HG03135 (cell line): ENCODE data around the gene SCFD2.

ENCODE experiments used
- ATAC-seq: cut with Tn5 transposase; IDR thresholded peaks from one replicate; pipeline ENCODE4 v1.9.1; 2021; ENCODE audit warnings: mild to moderate bottlenecking, moderate library complexity; ENCODE audit not compliant: unreplicated experiment

SCFD2 gene

DNA sequence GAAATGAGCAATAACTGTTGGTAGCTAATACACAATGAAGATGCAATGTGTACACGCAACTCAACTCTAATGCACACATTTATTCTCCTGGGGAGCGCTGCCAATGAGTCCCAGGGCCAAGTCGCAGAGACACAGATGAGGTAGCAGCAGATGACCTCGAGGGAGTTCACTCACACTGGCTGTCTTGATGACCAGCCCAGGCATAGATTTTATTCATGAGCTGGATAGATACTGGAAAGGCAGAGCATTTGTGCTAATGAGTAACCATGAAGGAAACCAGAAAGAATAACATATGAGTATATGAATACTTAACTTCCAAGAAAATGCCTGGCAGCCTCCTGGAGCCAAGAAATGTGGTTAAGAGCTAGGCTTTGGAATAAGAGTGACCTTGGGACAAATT is 461.4 kb downstream of the SCFD2 start:
- ATAC-seq: no peak

DNA sequence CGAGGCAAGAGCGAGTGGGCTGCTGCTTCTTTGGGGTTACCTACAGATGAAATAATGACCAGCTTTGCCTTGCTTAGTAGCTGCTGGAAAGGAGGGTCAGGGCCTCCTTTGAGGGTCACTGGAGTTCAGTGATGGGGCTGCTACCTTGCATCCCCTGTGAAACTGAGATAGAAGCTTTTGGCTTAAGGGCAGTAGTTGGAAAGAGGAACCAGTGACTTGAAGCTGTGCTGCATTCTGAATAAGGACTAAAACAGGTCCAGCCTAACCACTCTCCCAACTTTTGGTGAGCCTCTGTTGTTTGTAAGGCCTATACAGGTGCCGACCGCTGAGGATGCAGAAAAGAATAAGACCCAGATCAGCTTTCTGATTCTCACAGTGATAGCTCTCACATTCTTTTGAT is 462.6 kb downstream of the SCFD2 start:
- no peak for ATAC-seq

DNA sequence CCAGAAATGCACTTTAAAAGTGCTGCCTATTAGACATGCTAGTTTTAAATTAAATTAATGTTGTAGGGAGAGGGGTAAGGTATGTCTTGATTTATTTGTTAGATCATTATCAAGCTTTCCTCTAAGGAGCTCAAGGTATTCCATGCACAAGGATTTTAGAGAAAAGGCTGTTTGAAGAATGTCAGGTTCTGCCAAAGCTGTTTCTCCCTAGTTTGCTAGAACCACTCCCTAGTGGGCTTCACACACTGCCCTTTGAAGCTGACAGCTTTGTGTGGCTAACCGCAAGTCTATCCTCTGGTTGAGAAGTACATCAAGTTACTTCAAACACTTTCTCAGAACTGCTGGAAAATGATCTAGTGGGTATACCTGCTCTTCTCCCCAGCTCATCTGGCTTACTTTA is 471.4 kb downstream of the SCFD2 start:
- ATAC-seq: no peak

DNA sequence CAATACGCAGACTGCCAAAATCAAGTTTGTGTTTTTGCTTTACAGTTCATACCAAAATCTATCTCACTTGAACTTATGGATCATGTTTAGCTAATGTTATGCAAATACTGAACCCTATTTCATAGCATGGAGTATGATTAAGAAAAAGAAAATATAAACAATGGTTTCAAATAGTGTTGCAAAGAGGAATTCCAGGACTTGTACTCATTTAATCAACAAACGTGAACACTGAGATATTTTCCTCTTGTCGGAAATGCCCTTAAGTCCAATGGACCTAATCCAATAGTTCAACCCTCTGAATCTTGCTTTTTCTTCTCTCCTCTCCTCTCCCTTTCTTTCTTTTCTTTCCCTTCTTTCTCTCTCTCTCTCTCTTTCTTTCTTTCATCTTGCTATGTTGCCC is 473.0 kb downstream of the SCFD2 start:
- no peak for ATAC-seq

DNA sequence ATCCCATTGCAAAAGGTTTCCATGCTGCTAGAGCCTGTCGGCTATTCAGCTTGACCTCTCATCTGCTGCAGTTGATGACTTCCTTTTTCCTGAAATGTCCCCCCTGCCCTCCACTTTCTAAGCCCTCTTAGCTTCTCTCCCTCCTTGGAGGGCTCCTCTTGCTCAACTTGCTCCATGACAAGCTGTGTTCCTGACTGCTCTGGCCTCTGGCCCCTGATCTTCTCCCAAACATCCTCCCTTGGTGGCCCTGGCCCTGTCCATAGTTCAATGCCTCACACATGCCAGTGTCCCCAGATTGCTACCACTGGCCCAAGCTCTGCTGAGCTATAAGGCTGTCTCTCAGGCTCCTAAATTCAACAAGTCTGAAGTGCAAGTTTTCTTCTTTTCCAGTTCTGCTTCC is 474.1 kb downstream of the SCFD2 start:
- ATAC-seq: no peak

DNA sequence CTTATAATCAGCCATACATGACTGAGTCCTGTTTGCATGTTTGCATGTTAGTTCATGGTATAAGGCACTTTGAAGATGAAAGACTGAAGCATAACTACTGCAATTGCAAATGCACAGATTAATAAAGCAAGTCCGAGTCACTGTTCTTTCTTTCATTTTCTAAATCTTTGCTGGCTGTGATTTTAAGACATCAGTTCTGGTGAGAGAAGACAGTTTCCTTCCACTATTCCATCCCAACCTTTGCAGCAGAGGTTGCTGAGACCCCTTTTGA is 475.4 kb downstream of the SCFD2 start:
- ATAC-seq: no peak

DNA sequence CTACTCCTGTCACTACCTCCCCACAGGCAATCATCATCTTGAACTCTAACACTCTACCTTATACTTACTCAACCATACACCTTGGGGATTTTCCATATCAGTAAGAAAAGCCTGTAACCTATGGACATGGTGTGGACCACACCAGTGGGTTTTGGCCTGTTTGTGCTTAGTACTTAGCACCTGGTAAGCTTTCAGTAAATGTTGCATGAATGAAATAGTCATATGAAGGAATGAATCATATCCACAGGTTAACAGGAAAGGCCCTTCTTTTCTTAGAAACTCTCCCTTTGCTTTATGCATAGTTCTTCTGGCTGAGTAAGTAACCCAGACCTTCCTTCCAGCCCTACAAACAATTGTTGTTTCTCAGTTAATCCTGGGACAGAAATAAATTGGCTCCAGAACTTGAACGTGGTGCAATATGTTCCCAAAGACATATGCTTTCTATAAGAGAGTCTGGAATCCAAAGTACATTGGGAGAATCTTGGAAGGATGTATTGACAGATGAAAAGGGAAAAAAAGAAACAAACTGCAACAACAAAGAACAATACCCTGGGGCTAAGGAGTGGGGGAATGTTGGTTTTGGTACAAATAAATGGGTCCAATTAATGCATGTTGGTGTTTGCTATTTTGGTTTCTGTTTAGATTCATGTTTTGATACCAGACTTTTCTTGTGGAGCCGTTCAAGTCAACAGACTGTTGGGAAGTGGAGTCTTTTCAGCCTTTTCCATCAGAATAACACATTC is 475.9 kb downstream of the SCFD2 start:
- no peak for ATAC-seq

DNA sequence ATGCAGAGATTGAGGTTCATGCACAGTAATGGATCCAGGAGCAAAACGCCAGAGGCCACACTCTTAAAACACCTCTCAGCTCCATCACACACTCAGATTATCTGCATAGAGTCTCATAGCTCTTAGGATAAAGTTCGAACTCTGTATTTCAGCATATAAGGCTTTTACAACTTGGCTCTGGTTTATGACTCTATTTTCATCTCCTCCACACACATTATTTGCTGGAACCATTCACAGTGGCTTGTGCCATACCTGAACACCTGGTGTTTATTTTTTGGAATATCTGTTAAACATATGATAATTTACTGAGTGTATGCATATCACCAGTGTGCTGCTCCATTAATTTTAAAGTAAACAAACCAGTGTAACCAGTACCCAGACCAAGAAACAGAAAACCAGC is 476.5 kb downstream of the SCFD2 start:
- no peak for ATAC-seq

DNA sequence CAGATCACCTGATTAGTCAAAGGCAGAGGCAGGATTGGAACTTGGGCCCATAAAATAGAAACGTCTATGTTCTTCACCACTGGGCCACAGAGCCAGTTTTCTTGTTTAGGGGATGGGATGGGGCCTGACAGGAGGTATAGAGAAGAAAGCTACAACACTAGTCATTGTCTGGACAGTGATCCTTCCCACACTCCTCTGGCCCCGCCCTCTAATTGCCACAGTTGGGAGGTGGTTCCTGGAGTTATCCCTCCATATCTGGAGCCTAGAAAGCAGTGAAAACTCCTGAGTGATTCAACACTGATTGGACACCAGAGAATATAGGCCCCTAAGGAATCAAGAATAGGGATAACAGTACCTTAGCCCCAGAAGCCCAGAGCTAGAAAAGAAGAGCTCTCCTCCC is 480.9 kb downstream of the SCFD2 start:
- ATAC-seq: no peak

DNA sequence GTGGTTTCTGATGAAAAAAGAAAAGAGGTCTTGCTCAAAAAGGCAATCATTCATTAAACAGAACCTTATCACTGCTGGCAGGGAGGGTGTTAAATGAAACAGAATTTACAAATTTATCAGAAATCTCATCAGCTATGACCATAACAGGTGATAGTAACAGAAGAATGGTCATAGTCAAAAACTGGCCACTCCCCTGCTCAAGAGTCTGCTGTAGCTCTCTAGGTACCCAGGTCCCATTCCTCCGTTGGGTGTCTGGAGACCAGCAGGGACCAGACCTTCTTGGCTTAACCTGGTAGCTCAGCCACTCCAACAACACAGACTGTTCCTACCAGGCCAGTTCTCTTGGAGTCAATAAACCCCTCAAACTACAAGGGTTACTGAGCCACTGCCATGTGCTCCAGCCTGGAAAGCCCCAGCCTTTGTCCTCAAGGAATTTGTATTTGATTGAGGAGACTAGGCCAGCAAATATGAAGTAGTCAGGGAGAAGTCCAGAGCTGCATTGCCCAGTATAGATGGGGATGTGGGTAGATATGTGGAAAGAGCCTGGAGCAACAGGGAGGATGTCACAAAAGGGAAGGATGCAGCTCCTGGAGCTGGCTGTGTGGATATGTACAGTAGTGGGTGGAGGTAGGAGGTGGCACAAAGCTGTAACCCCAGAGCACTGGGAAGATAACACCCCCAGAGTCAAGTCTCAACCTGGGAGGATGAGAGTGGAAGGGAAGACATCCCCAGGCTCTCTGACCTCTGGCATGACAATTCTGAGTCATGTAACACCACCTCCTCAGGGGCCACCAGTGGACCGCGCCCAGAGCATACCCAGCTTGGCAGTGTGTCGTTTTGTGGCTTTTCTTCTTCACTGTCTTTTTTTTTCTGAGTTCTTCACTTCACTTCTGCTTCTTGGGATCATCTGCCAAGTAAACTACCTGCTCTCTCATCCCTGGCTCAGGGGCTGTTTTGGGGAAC is 481.9 kb downstream of the SCFD2 start:
- ATAC-seq: no peak

DNA sequence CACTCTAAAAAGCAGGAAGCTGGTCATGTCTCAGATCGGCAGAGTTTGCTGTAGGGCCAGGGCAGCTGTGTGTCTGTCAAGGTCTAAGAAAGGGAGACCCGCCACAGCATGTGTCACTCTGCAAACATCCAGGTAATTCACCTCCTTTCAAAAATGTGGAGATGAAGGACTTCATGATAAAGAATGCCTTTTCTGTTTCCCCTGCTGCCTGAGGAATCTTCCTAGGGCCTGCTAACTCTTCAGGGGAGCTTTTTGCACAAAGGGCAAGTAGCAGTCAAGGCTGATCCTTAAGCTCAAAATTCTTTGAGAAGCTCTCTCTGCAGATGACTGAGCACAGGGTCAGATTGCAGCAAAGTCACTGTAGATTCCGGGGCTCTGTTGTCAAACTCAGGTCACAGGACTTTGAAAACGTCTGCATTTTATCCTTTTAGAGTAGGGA is 482.7 kb downstream of the SCFD2 start:
- no peak for ATAC-seq

DNA sequence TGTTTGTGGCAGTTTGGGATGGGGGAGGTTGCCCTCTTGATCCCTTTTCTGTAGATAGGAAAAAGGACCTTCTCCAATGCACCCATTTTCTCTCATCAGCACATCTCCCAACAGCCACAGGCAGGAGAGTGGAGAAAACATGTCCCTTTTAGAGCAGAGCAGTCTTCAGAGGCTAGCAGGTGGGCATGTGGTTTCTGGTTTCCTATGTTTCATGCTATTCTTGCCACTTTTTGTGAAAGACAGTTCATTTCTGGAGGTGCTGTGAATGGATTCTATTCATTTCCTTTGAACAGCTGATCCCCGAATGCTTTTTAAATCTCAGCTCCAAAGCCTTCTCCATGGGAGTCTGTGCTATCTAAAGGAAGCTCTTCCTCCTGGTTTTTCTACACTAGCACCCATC is 484.9 kb downstream of the SCFD2 start:
- no peak for ATAC-seq

DNA sequence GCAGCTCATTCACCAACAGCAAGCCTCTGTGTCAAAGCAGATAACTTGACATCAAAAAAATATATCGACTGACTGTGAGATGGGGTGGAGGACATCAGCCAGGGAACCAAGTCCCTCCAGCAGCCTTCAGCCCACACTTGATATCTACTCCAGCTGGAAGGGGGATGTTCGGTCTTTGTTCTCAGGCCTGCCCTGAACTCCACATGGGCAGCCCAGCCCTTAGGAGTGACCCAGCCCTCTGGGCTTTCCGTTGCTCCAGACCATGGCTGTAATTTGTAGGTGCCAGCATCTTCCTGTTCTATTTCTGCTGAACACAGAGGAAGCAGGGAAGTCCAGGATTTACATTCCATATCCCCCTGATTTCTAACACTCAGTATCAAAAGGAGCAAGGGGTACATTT is 486.4 kb downstream of the SCFD2 start:
- ATAC-seq: no peak

DNA sequence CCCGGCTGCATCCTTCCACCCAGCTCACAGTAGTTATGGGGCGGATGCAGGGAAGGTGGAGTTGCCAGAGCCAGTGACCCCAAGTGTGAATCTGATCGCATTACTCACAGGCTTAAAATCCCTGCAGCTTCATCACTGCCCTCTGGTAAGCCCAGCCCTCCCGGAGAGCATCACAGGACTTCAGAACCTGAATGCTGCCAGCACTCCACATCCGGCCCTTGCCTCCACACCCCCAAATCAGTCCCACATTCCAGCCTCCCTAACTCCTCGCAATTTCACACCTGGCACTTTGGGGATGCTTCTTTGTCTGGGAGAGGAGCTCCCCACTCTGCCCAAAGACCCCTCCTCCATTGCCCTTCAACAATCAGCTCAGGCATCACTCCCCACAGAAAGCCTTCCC is 488.2 kb downstream of the SCFD2 start:
- ATAC-seq: no peak

DNA sequence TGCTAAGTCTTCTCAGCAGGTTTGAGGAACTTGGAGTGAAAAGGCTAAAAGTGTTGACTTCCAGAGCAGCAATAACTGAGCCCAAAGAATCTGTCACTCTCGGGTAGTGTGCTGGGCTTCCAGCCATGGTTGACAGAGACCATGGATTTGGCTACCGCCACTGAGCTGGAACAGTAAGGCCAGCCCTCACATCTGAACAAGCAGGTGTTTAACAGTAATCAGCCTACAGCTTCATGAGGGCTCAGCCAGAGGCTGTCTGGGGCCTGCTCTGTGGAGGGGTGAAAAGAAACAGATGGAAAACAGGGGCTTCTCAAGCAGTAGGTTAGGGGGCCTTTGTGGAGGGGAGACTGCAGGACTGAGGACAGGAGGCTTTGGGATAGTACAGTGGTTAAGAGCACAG is 488.8 kb downstream of the SCFD2 start:
- ATAC-seq: no peak

DNA sequence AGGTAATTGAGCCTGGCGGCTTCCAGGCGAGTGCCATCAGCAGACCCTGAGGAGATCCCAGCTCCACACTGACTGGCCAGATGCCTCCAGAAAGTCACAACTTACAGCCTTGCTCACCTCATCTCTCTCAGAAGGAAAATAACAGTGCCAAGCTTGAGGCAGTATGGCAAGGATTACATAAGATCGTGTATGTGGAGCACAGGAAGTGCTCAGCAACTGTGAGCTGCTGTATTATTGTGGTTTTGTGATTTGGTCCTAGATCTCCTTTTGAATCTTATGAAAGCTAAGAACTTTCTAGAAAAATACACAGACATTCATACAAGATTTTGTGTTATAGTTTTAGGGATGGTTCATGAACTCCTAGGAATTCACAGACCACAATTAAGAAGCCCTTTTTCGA is 489.8 kb downstream of the SCFD2 start:
- no peak for ATAC-seq

DNA sequence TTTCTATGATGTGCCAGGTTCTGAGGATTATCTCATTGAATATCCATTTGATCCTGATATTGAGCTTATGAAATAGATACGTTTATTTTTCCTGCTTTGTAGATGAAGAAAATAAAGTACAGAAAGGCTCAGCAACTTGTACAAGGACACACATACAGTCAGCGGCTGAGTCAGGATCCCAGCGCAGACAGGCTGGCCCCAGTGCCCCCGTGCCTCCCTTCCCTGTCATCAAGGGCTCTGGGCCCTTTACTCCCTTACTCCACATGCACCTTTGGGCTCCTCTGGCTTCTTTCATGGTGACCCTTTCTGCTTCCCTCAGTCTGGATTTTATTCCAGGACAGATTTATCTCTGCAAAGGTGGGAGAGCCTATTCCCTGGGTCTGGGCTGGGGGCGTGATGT is 490.9 kb downstream of the SCFD2 start:
- ATAC-seq: no peak

DNA sequence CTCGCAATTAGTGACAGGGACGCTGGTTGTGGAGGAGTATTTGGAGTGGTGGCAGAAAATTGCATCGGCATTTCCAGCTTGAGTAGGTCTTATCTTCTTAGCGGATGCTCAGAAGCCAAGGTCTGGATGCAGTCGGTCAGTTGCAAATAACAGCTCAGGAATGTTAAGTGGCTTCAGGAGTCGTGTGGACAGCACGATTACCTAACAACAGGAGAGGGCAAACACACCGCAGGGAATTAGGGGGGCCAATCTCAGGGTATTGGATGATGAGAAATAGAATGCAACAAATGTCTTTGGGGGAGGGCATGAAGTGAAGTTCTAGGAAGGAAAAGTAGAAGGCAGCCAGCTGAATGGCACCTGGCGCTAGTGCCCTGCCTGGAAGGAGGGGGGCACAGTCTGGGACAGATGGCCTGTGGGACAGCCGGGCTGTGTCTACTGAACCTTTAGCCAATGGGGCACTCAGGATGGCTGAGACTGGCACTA is 492.0 kb downstream of the SCFD2 start:
- ATAC-seq: no peak

DNA sequence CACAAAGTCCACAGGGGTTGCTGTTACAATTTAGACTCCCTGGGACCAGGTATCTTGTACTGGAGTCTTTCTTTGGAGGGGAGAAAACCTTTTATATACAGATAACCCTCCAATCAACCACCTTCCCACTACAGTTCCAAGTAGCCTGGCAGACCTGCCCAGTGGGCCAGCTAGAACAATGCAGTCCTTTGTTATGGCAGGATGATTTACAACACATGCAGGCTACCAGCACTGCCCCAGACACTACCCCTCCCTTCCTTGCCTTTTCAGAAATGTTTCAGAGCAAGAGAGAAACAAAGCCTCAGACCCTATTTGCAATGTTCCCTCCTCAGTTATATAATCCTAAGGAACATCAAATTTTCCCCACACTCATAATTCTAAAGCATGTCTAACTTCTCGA is 492.7 kb downstream of the SCFD2 start:
- ATAC-seq: no peak

DNA sequence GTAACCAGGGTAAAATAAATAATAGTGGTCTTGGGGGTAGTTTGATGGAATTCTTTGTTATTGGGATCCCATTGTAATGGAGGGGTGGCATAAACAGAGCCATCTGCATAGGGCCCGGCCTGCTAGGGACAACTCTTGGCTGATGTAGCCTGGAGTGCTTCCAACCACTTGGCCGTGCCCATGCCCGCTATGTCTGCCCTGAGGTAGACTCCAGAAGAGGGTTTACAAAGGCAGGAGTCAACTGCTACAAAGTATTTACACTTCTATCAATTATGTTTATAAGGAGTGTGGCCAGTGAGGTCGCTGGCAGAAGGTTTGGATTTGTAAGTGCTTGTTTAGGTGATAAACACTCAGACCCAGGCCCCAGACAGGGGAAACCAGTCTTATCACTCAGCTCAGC is 495.6 kb downstream of the SCFD2 start:
- ATAC-seq: no peak

DNA sequence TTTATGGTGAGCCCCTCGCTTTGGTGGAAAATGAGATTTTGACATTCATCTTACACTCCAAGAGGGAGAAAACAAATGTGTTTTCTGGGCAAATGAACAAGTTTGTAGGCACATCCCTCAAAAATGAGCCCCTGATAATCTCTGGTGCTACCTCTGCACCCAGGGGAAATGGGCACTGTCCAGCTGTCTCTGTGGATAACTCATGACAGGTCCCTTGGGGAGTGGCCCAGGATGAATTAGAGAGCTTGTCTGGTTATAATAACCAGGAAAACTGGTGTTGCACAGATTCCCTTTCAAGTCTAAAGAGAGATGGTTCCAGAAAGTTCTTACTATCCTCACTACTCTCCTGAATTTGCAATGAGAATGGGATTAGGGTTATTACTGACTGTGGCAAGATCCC is 496.2 kb downstream of the SCFD2 start:
- ATAC-seq: no peak

DNA sequence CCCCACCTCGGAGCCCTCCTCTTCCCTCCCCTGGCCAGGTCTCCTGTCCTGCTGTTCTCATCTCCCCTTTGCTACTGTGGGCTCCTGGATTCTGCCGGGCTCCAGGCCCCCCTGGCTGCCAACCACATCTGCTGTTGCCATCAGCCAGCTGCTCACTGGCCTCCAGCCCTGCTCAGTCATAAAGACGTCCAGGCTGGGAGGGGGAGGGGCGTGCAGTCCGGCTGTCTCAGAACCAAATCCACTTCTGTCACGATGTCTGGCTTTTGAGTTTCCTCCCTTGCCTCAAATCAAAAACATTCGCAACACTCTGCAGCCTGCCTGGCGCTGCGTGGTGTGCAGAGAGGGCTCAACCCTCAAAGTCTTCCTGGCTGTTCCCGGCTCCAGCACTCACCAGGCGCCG is 496.7 kb downstream of the SCFD2 start:
- ATAC-seq: no peak
